Choroid plexus epithelial cell (primary cell): Measurements from ENCODE around the gene CTAGE8.
"Not testable (repeated sequence)": the region's sequence is repeated elsewhere in the genome, so short reads cannot be mapped to it uniquely, and the experiment has no call there.

ENCODE experiments used
- DNase-seq: peaks from one replicate; pipeline ENCODE4 v3.0.0-alpha.2; 2010; ENCODE audit warnings: low read depth
- H3K4me3 ChIP-seq: 2 replicates; pipeline ENCODE4 v1.5.1; 2011; ENCODE audit warnings: low read depth, mild to moderate bottlenecking, control low read depth, low read length, moderate library complexity

The CTAGE8 gene, protein sequence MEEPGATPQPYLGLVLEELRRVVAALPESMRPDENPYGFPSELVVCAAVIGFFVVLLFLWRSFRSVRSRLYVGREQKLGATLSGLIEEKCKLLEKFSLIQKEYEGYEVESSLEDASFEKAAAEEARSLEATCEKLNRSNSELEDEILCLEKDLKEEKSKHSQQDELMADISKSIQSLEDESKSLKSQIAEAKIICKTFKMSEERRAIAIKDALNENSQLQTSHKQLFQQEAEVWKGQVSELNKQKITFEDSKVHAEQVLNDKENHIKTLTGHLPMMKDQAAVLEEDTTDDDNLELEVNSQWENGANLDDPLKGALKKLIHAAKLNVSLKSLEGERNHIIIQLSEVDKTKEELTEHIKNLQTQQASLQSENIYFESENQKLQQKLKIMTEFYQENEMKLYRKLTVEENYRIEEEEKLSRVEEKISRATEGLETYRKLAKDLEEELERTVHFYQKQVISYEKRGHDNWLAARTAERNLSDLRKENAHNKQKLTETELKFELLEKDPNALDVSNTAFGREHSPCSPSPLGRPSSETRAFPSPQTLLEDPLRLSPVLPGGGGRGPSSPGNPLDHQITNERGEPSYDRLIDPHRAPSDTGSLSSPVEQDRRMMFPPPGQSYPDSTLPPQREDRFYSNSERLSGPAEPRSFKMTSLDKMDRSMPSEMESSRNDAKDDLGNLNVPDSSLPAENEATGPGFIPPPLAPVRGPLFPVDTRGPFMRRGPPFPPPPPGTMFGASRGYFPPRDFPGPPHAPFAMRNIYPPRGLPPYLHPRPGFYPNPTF

DNA sequence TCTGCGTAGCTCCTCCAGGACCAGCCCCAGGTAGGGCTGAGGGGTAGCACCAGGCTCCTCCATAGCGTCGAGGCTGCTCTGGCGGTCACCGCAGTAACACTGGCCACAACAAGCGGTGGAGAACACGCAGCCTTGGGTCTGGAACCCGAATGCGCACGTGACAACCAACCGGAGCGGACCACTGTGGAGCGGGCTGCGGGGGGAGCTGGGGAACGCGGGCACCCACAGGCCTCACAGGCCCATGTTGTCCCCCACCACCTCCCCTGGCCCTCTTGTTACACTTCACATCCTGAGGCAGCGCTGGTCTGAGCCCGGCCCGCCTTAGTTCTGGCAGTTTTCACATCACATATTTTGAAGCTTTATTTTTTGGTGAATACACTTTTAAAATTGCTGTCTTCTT lies at the start of gene CTAGE8:
Gene CTAGE8, minus strand, starts transcription at position 101 of the 400 bp plus-strand sequence. Its CDS starts 38 bp downstream, at position 63.
- H3K4me3 ChIP-seq, DNase-seq: not testable (repeated sequence)

DNA sequence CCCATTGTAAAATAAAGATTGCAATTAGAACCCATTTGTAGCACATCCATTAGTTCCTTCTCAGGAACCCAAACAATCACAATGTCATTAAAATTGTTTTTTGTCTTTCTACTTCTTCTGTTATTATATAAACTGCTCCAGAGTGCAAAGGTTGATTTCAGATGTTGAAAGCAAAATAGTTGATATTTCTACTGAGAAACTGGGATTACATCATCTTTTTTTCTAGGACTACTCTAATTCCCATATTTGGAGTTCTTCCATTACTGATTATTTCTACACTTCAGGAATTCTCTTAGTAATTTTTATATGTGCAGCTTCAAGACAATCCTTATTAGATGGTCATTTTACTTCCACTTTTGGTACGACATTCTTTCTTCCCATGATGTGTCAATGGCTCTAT lies 48.4 kb upstream of the CTAGE8 start:
- H3K4me3 ChIP-seq, DNase-seq: not testable (repeated sequence)

DNA sequence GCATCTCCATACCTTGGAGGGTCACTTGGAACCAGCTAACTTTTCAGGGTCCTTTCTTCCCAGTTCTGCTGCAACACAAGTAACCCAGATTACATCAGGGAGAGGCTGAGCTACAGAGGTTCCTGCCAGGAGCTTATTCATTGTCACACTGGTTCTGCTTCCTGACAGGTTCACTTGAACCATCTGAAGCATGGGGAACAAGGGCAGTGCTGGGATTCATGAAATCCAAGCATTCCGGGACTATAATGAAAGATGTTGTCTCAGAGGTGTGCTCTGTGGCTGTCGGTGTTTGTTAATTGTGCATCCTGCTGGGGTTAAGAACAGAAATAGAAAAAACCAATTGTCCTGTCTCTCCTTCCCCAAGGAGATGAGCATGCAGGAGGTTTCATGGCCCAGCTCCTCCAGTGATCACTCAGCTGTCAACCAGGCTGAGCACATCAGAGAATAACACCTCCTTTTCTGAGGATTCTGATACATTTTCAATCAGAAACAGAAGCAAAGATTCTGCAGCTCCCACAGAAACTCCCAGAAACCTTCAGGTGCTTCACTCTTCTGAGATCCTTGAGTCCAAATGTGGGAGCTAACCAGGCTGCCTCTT lies 42.9 kb upstream of the CTAGE8 start, which contains the start of gene OR2A1:
Gene OR2A1, plus strand, starts transcription at position 548 of the 598 bp plus-strand sequence. CDS start 5,706 bp downstream, outside the sequence.
- H3K4me3 ChIP-seq, DNase-seq: not testable (repeated sequence)

DNA sequence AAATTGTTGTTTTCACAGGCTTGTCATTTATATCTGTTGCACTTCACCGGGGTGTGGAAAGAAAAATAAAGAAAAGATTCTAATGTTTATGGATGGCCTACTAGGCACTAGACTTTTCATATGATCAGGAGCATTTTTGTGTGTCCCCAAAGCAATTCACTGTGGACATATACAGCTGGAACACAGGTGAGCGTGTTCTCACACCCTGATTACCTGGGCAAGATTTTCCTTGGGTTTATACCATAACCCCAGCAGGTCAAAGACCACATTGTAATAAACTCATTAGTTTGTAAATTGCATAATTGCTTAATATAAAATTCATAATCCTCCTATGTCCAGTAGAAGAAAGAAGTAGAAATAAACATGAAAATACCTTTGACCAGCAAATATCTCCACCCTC lies 42.1 kb upstream of the CTAGE8 start:
- H3K4me3 ChIP-seq, DNase-seq: not testable (repeated sequence)

DNA sequence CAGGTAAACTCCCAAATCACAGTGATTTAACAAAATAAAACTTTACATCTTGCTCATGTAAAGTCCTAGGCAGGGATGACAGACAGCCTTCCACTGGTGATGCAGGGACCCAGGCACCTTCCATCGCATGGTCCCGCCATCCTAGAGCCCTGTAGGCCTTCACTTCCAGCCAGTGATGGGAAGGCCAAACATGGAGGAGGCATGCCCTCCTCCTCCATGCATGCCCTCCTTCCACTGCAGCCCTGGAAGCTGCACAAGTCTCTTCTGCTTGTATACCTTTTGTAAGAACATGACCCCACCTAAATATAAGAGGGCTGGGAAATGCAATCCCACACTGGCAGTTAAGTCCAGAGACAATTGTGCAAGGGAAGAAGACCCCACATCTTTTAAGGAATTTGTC lies 40.6 kb upstream of the CTAGE8 start:
- H3K4me3 ChIP-seq, DNase-seq: not testable (repeated sequence)

DNA sequence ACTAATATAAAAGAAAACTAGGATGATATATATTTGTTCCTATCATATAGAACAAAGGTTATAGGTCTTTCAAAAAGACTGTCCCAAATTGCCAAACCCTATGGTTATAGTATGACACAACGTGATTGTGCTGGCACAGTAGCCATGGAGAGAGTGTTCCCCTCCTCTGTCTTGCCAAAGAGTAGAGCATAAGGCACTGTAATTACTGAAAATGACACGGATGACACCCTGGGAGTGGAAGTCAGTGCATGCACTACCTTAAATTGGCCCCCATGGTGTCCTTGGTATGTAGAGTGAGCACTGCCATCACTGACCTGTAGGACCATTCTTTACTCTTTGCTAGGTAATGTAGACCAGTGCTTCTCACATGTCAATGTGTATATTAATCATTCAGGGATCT lies 36.1 kb upstream of the CTAGE8 start:
- DNase-seq, H3K4me3 ChIP-seq: not testable (repeated sequence)

DNA sequence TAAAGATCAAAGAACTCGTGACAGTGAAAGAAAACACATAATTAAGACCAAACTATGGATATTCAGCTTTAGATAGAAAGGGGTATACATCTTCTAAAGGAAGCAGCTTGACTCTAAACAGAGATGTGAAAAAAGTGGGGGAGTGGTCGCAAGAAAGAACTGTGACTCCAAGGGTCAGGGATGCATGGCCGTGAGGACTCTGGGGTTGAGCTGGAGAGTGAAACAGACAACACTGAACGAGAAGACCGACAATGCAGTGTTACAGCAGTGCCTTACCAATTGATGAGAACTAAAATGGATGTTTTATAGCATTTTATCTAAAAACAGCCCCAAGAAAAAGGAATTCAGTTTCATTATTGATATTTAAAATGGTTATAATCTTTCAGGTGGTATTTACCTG lies 34.5 kb upstream of the CTAGE8 start:
- H3K4me3 ChIP-seq, DNase-seq: not testable (repeated sequence)

DNA sequence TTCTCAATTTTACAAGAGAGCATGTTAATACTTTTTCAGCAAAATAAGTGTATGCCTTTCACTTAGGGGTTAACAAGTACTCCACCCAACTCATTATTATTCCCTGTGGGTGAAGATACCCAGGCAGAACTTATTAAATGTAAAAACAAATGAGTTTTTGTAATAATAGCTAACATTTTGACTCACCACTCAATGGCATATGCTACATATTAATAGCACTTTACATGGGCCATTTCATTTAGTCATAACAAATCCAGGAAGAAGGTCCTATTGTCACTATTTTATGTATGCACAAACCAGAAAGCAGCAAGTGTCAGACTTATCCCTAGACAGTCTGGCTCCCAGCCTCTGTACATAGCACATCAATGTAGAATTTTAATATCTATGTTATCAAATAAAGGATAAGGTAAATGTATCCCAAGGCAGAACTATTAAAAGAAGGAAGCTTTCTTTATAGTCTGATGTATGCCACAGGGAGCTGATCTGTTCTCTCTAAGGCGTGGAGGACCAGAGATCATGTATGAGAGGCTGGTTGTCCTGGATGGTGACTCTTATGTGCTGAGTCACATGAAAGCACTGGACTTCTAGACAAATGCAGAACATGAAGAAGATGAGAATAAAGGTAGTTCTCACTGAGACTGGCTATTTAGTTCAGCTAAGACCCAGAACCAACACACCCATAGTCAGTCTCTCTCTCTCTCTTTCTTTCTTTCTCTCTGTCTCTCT lies 33.7 kb upstream of the CTAGE8 start:
- not testable (repeated sequence) for DNase-seq, H3K4me3 ChIP-seq

DNA sequence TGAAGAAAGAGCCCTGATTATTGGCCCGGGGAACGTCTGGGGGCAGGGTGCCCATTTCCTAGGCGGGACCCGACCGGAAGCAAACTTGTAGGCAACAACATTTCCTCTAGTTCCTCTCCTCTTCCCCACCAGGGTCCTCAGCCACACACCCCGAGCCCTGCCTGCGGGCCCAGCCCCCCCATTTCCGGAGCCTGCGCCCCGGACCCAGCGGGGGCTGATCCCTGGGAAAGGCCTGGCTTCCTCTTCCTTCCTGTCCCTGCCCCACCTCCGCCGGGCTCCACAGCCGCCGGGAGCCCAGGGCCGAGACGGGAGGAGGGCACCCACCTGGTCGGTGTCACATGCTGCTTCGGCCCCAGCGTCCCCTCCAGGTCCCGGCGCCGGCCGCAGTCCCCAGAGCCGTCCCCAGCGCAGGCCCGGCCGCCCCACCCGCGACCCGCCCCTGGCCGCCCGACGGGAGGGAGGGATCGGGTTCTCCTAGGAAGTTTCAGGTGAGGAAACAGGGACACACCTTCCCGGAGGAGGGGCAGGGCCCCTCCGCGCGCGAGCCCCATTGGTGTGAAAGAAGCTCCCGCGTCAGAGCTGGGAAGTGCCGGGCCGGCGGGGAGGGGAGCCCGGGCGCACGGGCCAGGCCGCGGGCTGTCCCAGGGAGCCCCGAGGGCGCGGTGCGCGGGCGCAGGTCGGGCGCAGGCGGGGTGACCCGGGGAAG lies 24.9 kb upstream of the CTAGE8 start:
- not testable (repeated sequence) for DNase-seq

DNA sequence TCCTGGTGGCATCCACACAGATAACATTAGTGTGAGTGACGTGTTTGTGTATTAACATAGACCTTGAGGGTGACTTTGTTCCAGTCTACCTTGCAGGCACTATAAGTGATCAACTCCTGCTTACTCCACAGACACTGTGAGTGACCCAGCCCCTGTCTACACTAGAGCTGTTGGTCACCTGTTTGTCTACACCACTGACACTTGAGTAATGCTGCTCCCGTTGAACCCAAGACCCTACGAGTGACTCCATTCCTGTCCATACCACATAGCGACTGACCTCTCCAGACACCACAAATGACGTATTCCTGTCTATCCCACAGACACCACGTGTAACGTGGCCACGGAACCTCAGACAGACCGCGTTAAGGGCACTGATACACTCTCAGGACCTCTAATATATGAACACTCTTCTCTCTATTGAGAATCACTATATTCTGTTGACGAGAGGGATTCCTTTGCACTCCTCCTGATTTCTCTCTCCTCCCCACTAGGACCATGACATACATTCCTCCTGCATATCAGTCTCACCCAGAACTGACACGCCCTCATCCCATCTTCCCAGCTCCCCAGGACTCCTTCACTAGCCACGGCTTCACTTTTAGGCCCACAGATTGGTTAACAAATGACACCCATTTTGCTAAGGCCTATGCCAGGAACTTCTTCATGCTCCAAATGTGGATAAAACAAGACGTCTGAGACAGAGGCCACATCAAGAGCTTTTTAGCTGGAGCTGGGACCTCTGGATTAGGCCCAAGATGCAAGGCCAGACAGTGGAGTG lies 23.5 kb upstream of the CTAGE8 start:
- not testable (repeated sequence) for H3K4me3 ChIP-seq, DNase-seq

More for the DNA sequence above, 24.9 kb upstream of the CTAGE8 start:
- H3K4me3 ChIP-seq: not testable (repeated sequence)

DNA sequence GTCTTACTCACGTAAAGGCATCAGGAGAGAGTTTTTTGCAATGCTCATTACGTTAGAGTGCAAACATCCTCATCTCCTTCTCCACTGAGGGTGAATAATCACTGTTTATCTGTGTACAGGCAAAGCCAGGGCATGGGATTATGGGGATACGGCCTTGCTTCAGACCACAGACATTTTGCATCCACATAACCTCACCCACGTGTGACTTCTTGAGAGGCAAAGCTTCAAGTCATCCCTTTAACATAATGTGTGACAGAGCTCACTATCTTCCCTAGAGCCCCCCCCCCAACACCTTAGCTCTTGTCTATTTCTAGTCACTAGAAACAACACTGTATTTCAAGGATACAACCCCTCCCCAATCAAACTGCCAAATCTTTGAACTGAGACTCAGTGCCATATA lies 22.5 kb upstream of the CTAGE8 start:
- not testable (repeated sequence) for H3K4me3 ChIP-seq
- peak; percentile 2 for DNase-seq

DNA sequence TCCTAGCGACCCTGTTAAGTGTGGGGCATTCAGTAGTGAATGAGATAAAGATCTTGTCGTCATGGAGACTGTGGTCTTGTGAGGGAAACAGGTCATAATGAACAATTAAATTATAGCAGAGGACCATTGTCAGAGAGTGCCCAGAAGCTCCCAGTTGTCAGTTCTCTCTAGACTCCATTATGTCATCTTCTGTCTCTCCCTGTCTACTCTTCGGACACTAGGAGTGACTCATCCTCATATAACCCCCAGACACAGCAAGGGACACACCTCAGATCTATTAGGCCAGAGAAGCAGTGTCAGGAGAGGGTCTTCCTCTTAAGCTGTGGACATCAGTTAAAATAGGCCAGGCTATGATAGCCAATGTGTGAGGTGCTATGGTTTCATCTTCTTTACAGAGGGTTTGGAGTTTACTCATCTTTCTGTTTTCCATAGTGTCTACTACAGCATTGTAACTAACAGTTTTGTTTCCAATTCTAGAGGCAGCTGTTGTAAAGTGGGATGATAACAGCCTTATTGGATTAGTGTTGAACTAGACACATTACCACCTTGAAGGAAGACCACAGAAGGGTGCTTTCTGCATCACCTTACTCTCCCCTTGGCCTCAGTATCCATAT lies 18.2 kb upstream of the CTAGE8 start:
- not testable (repeated sequence) for DNase-seq, H3K4me3 ChIP-seq

DNA sequence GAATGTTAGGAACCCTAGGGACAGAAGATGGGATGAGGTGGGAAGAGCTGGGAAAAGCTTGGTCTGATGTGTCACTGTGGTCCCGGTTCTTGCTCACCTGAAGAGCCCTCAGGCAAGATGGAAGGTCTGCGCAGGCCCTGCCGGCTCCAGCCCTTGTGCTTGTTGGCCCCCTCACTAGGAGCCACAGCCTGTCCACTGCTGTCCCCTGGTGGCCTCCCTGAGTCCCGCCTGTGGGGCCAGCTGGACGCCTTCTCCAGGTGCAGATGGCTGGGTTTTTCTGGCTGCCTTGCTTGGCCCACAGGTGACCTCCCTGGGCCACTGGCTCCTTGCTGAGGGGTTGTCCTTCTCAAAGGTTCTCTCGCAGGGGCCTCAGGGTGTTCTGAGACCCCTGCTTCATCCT lies 14.6 kb upstream of the CTAGE8 start:
- not testable (repeated sequence) for H3K4me3 ChIP-seq, DNase-seq

DNA sequence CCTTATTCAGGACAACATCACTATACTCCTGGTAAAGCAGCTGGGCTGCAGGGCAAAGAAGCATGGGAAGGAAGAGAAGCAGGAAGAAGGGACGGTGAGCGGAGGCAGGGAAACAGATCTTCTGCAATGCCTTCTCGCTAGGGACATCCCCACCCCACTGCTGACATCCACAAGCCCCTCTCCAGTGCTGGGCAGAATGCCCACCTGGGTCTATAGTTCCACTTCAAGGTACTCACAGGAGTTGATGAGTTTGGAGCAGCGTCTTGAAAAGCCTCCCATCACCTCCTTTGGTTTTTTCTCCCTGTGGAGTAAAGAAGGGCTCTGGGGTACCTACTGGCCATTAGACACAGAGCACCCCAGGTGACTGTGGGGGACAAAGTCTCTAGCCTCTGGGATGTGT lies 13.4 kb upstream of the CTAGE8 start:
- H3K4me3 ChIP-seq, DNase-seq: not testable (repeated sequence)

DNA sequence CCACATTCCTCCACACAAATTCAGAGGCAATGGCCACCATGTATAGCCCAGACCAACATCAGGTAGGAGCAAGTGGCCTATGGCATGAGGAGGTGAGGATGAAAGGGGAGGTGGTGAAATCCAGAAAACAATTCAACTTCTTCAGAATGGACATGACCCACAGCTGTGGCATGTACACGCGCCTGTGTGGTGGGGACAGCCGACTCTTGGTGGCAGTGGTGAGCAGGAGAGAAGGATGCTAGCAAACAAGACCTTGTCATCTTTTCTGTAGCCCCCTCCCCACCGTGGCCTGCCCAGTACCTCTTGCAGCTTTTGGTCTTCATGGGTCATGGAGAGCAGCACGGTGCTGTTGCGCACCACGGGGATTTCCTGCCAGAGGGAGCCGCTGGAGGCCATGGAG lies 12.9 kb upstream of the CTAGE8 start:
- H3K4me3 ChIP-seq, DNase-seq: not testable (repeated sequence)

DNA sequence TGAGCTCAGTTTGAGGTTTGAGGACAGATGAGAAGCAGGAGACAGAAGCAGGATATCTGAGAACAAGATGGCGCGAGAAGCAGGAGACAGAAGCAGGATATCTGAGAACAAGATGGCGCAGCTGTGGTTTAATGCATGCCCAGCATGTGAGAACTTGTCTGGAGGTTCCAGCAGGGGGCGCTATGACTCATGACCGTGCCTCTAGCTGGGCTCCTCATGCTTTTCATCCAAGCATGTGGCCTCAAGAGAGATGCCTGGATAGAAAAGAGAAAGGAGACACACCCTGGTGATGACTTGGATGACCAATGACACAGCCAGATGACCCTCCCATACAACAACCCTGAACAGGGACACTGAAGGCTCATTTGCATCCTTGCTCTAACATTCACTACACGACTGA lies 10.9 kb upstream of the CTAGE8 start:
- H3K4me3 ChIP-seq, DNase-seq: not testable (repeated sequence)

DNA sequence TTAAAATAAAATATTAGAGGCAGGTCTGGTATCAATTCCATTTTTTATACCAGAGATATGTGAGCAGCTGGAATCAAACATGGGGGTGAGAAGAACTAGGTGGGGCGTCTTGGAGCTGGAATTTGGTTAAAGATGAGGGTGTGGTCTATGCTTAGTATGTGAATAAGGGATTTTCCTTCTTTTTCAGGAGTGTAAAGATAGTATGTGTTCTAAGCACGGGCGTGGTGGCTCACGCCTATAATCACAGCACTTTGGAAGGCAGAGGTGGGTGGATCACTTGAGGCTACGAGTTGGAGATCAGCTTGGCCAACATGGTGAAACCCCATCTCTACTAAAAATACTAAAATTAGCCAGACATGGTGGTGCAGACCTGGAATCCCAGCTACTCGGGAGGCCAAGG lies 6.2 kb upstream of the CTAGE8 start:
- H3K4me3 ChIP-seq, DNase-seq: not testable (repeated sequence)
